Body of pancreas (tissue), 4 donors: Measurements from ENCODE around the gene RNPC3. TPM values are rescaled to one million over a fixed set of nuclear protein-coding genes. Genes with fewer than 3 reads are reported as not detected.
A peak's percentile ranks its signal among the peaks of the same experiment; 100 is the strongest.

Experiments used
- ATAC-seq: fragments of 150-250 bp; one replicate; pipeline ENCODE4 v1.9.1; 2016
- DNase-seq, 4 donors: peaks; one replicate each; pipeline ENCODE4 v3.0.0-alpha.2; 2019
- H3K27ac ChIP-seq, 4 donors: fragments of 200-600 bp; sonication (generic); 1 replicate in 3 of 4; 2 replicates in 1 of 4; pipeline versions ENCODE4 v1.5.1 to v1.6.1; 2016 to 2019; ENCODE audit warnings: mild to moderate bottlenecking in 1 of 4, mixed read lengths in 1 of 4, moderate library complexity in 1 of 4
- H3K27me3 ChIP-seq, 2 donors: fragments of 200-600 bp; sonication (generic); one replicate each; pipeline ENCODE4 v1.6.0; 2016; ENCODE audit warnings: mild to moderate bottlenecking in 1 of 2
- H3K36me3 ChIP-seq, 2 donors: fragments of 200-600 bp; sonication (generic); replicated peaks in 1 of 2; 2 replicates each; pipeline ENCODE4 v1.5.1; 2016; ENCODE audit warnings: low read depth in 2 of 2; ENCODE audit not compliant: insufficient read depth in 1 of 2
- H3K4me1 ChIP-seq: fragments of 200-600 bp; sonication (generic); one replicate; pipeline ENCODE4 v1.6.0; 2016
- H3K4me3 ChIP-seq, 2 donors: fragments of 200-600 bp; sonication (generic); 1 replicate in 1 of 2; 2 replicates in 1 of 2; pipeline ENCODE4 v1.5.1; 2016 to 2019
- H3K9me3 ChIP-seq, 3 donors: fragments of 200-600 bp; sonication (generic); 1 replicate in 2 of 3; 2 replicates in 1 of 3; pipeline ENCODE4 v1.5.1; 2016
- POLR2A ChIP-seq, 3 donors: fragments of 450-650 bp; IDR thresholded peaks; one replicate each; pipeline ENCODE4 v1.6.1; 2016; ENCODE audit warnings: antibody characterized with exemption in 3 of 3, mild to moderate bottlenecking in 2 of 3
- WGBS, 2 donors: methylation state at CpG; one replicate each; pipeline ENCODE4 v1.1.5; 2017; 5-methylcytosine and 5-hydroxymethylcytosine counted together
- intact Hi-C: fragments of 100-400 bp; cut with DNase I; formaldehyde crosslinking; loops from one replicate; pipeline ENCODE4 v1.15.1; 2023
- total RNA-seq, 2 donors: library from RNA; depleted of rRNA; stranded (reverse); fragments of >200 nt; gene quantifications; one replicate each; pipeline ENCODE4 v1.1.0, GENCODE V29; 2016
- TF ChIP-seq, protein P1 (sequence below), 7 experiments: fragments of 450-650 bp in 4 of 7; fragments of 200-600 bp in 3 of 7; sonication (generic) in 3 of 7; IDR thresholded peaks; one replicate each; pipeline ENCODE4 v1.5.1; 2016 to 2019; ENCODE audit warnings: antibody characterized with exemption in 7 of 7

The RNPC3 gene, protein sequence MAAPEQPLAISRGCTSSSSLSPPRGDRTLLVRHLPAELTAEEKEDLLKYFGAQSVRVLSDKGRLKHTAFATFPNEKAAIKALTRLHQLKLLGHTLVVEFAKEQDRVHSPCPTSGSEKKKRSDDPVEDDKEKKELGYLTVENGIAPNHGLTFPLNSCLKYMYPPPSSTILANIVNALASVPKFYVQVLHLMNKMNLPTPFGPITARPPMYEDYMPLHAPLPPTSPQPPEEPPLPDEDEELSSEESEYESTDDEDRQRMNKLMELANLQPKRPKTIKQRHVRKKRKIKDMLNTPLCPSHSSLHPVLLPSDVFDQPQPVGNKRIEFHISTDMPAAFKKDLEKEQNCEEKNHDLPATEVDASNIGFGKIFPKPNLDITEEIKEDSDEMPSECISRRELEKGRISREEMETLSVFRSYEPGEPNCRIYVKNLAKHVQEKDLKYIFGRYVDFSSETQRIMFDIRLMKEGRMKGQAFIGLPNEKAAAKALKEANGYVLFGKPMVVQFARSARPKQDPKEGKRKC
- 10 to 100 TPM; 42.3 to 74.2 TPM for total RNA-seq

DNA sequence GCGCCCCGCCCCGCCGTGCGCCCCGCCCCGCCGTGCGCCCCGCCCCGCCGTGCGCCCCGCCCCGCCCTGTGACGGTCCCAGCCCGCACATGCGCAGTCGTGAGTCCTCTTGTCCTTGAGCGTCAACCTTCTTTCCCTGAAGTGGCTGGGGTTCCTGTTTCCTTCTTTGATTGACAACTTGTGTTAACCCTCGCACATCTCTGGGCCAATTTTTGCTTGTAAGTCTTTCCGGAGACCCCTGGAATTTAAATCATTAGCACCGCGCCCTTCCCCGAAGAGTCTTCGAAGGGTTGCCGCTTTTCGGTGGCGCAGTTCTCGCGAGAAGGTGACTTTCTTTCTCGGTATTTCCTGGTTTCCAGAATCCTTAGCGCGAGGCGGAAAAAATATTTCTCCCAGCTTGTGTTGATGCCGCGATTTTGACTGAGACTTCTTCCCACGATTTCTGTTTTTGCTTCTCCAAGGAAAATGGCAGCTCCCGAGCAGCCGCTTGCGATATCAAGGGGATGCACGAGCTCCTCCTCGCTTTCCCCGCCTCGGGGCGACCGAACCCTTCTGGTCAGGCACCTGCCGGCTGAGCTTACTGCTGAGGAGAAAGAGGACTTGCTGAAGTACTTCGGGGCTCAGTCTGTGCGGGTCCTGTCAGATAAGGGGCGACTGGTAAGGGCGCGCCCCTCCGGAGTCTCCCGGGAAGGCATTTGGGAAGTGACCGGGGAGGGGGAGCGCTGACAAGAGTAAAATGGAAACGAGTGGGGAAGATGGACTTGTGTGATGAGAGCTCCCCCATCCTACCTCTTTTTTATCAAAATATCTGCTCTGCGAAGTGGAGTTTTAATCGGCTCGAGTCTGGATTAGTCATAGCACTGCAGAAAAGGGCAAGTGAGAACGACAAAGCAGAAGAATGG is at the start of gene RNPC3:
TSS of gene RNPC3 (plus strand) at position 93 of the 901 bp plus-strand sequence. CDS start at position 465, 372 bp downstream.
- intact Hi-C loops, result no loop called here
- H3K9me3 ChIP-seq, result no peaks in the 10 kb centered on the region
- ATAC-seq, result peak; percentile 91

DNA sequence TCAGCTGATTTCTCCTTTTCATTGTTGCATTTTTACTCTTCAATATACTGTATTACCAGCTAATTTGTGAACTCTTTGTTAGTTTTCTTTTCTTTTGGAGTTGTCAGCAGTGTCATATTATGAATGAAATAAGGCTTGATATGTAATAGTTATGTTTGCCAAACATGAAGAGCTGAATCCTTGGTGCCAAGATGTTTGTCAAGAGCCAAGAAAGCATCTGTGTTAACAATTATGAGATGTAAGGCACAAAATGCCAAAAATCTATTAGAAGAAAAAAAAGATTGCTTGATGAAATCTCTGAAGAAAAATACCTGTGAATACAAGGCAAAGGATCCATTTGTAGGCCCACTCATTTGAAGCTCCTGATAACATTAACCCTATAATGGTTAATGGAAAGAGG is 48.4 kb upstream of the RNPC3 start:
- intact Hi-C loops, result no loop called here
- H3K9me3 ChIP-seq, result no peaks in the 10 kb centered on the region
- ATAC-seq (no peak), DNase-seq (no peak)
- TF ChIP-seq, protein P1, sequence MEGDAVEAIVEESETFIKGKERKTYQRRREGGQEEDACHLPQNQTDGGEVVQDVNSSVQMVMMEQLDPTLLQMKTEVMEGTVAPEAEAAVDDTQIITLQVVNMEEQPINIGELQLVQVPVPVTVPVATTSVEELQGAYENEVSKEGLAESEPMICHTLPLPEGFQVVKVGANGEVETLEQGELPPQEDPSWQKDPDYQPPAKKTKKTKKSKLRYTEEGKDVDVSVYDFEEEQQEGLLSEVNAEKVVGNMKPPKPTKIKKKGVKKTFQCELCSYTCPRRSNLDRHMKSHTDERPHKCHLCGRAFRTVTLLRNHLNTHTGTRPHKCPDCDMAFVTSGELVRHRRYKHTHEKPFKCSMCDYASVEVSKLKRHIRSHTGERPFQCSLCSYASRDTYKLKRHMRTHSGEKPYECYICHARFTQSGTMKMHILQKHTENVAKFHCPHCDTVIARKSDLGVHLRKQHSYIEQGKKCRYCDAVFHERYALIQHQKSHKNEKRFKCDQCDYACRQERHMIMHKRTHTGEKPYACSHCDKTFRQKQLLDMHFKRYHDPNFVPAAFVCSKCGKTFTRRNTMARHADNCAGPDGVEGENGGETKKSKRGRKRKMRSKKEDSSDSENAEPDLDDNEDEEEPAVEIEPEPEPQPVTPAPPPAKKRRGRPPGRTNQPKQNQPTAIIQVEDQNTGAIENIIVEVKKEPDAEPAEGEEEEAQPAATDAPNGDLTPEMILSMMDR (IDR thresholded peaks at IDR 0.05), result no peak
- no peak for TF ChIP-seq POLR2A (IDR thresholded peaks at IDR 0.05)
- H3K4me3 ChIP-seq, result no peak overlapping the region
- no peaks in the 10 kb centered on the region for H3K36me3 ChIP-seq
- H3K4me1 ChIP-seq, result no peaks in the 10 kb centered on the region
- no peaks in the 10 kb centered on the region for H3K27me3 ChIP-seq
- H3K27ac ChIP-seq, result no peak overlapping the region

More for the DNA sequence above, at the start of gene RNPC3:
- peak within 1 kb of the TSS; percentile 71 to 93 for H3K4me3 ChIP-seq
- H3K27ac ChIP-seq, result peak within 1 kb of the TSS; percentile 82 to 97 (median 94)
- DNase-seq, result peak; percentile 89 to 93 (median 91)
- WGBS, 2 donors, result 0 to 1% methylated on average over 44 to 49 of the region's 62 CpGs
- TF ChIP-seq, protein P1 (IDR thresholded peaks at IDR 0.05), result no peak
- peak in 2 of 3 donors; percentile 65 to 70 for TF ChIP-seq POLR2A (IDR thresholded peaks at IDR 0.05)
- peaks cover 37% of the 10 kb centered on the region for H3K4me1 ChIP-seq
- H3K27me3 ChIP-seq, result no peaks in the 10 kb centered on the region
- H3K36me3 ChIP-seq, result no peaks in the 10 kb centered on the region

DNA sequence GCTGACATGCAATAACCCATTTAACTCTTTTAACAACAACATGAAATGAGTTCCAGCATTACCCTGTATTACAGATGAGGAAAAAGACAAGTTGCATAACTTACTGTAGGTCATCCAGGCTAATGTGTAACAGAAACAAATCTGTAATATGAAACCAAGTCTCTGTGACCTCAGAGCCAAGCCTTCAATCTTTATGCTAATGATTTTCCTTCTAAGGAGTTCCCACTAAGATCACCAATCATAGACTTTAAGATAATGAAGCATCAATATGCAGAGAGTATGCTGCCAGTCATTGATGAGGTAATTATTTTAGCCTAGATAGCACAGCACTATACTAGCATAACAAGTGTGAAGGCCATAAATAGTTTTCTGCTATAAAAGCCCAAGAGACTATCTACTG is 35.6 kb upstream of the RNPC3 start:
- intact Hi-C loops, result no loop called here
- H3K27me3 ChIP-seq, result no peaks in the 10 kb centered on the region
- no peak overlapping the region for H3K4me3 ChIP-seq
- H3K4me1 ChIP-seq, result no peaks in the 10 kb centered on the region
- DNase-seq (no peak), ATAC-seq (peak; percentile 63)
- H3K9me3 ChIP-seq, result no peaks in the 10 kb centered on the region
- TF ChIP-seq, protein P1 (IDR thresholded peaks at IDR 0.05), result no peak
- TF ChIP-seq POLR2A (IDR thresholded peaks at IDR 0.05), result no peak
- H3K36me3 ChIP-seq, result no peaks in the 10 kb centered on the region
- H3K27ac ChIP-seq, result no peak overlapping the region

DNA sequence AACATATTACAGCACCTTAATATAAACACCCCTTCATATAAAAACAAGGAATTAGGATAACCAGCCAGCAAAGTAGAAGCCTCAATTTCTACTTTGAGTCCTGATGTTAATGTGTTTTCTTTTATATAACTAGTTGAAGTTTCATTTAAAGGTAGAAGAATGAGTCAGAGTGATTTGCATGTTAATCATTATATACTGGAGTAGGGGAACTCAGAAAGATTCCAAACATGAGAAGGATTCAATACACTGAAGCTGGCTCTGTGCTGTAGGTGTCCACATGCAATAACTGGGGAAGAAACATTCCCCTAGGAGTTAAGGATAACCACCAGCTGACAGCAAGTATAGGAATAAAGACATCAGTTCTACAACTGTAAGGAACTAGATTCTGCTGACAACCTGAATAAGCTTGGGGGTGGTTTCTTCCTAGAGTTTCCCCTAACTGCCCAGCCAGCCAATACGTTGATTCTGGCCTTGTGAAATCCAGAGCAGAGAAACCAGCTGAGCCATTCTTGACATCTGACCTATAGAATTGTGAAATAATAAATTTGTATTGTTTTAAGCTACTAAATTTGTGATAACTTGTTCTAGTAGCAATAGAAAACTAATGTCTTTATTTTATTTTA is 33.4 kb upstream of the RNPC3 start:
- Histone ChIP-seq H3K9me3 (no peaks in the 10 kb centered on the region), H3K36me3 (no peaks in the 10 kb centered on the region), H3K4me3 (no peak overlapping the region), H3K4me1 (no peaks in the 10 kb centered on the region), H3K27ac (no peak overlapping the region), H3K27me3 (no peaks in the 10 kb centered on the region)
- intact Hi-C loops, result no loop called here
- ATAC-seq (no peak), DNase-seq (no peak)
- TF ChIP-seq, protein P1 (IDR thresholded peaks at IDR 0.05), result no peak
- no peak for TF ChIP-seq POLR2A (IDR thresholded peaks at IDR 0.05)
- 74 to 88% methylated on average over 1 of the region's 1 CpG for WGBS, 2 donors
